SKM-1 treated with dmso at 0.1 percent for 144 hours (cell line): ENCODE measurements around the gene TRAF5.

Source experiments
- DNase-seq: peaks from one replicate; lab custom pipeline; 2025; ENCODE audit not compliant: unreplicated experiment; lab: John Stamatoyannopoulos, UW

TRAF5 gene

DNA sequence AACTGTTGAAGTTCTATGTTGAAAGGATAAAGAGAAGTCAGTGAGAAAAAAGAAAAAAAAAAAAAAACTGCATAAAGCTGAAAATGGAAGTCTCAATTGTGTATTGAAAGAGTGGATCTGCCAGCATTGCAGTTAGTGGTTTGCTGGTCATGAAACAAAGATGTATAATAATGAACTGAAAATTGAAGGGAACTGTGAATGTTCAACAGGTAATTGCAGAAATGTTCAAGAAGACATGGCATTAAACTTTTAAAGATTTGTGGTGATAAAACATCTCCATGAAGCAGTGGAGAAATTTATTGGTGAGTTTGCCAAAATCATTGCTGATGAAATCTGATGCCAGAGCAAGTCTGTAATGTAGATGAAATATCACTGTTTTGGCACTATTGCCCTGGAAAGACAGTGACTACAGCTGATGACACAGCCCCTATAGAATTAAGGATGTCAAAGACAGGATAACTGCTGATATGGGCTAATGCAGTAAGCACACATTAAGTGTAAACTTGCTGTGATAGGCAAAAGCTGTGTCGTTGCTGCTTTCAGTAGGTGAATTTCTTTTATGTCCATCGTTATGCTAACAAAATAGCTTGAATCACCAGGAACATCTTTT is 94.3 kb downstream of the TRAF5 start:
- DNase-seq = no peak

DNA sequence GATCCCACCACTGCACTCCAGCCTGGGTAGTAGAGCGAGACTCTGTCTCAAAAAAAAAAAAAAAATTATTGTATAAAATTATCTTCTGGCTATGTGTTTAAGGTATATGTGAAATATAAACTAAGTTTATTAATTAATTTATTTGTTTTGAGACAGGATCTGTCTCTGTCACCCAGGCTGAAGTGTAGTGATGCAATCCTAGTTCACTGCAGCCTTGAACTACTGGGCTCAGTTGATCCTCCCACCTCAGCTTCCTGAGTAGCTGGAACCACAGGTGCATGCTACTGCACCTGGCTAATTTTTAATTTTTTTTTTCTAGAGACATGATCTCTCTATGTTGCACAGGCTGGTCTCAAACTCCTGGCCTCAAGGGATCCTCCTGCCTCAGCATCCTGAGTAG is 97.4 kb downstream of the TRAF5 start:
- no peak for DNase-seq
